DMS 273 (cell line): ENCODE measurements around the gene PANX2.
"Not testable (repeated sequence)": the region's sequence is repeated elsewhere in the genome, so short reads cannot be mapped to it uniquely, and the experiment has no call there.

Experiments
- DNase-seq: peaks from one replicate; lab custom pipeline; 2025; ENCODE audit not compliant: unreplicated experiment; lab: John Stamatoyannopoulos, UW

Gene PANX2

GRCh38 chr22:50197000-50197800 is 26.7 kb downstream of the PANX2 start:
- no peak for DNase-seq

GRCh38 chr22:50197856-50198623 is 27.5 kb downstream of the PANX2 start:
- no peak for DNase-seq

GRCh38 chr22:50198624-50199017 is 28.1 kb downstream of the PANX2 start:
- no peak for DNase-seq

- DNase-seq = no peak
Measured at GRCh38 chr22:50199251-50199721, 28.8 kb downstream of the PANX2 start.

GRCh38 chr22:50199829-50200460 is 29.4 kb downstream of the PANX2 start:
- DNase-seq = peak; percentile 42

- peak; percentile 90 for DNase-seq
Measured at GRCh38 chr22:50200461-50201190, 30.1 kb downstream of the PANX2 start, which contains the start of gene SELENOO. Gene SELENOO (plus strand): TSS chr22:50201011. CDS start chr22:50201037, 26 bp downstream.

GRCh38 chr22:50201191-50202129 is 30.9 kb downstream of the PANX2 start:
- DNase-seq = peak; percentile 61

- DNase-seq = no peak
Measured at GRCh38 chr22:50202130-50202666, 31.7 kb downstream of the PANX2 start.

- no peak for DNase-seq
Measured at GRCh38 chr22:50203288-50203687, 32.8 kb downstream of the PANX2 start.

GRCh38 chr22:50204571-50204970 is 34.0 kb downstream of the PANX2 start:
- no peak for DNase-seq

- DNase-seq = not testable (repeated sequence)
Measured at GRCh38 chr22:50204998-50205397, 34.5 kb downstream of the PANX2 start.

GRCh38 chr22:50205781-50206569 is 35.4 kb downstream of the PANX2 start:
- DNase-seq = no peak

- DNase-seq = peak; percentile 45
Measured at GRCh38 chr22:50206599-50206998, 36.1 kb downstream of the PANX2 start.

GRCh38 chr22:50207383-50208140 is 37.0 kb downstream of the PANX2 start:
- DNase-seq = no peak

GRCh38 chr22:50208430-50208938 is 38.0 kb downstream of the PANX2 start:
- DNase-seq = no peak

GRCh38 chr22:50208939-50209892 is 38.7 kb downstream of the PANX2 start:
- no peak for DNase-seq

GRCh38 chr22:50209893-50210292 is 39.4 kb downstream of the PANX2 start:
- peak; percentile 78 for DNase-seq
